HG03139 (cell line): ENCODE measurements around the gene AVPR2.
A peak's percentile ranks its signal among the peaks of the same experiment; 100 is the strongest.

Experiments
- ATAC-seq: cut with Tn5 transposase; IDR thresholded peaks from one replicate; pipeline ENCODE4 v1.9.1; 2021; ENCODE audit not compliant: unreplicated experiment

Gene AVPR2

DNA sequence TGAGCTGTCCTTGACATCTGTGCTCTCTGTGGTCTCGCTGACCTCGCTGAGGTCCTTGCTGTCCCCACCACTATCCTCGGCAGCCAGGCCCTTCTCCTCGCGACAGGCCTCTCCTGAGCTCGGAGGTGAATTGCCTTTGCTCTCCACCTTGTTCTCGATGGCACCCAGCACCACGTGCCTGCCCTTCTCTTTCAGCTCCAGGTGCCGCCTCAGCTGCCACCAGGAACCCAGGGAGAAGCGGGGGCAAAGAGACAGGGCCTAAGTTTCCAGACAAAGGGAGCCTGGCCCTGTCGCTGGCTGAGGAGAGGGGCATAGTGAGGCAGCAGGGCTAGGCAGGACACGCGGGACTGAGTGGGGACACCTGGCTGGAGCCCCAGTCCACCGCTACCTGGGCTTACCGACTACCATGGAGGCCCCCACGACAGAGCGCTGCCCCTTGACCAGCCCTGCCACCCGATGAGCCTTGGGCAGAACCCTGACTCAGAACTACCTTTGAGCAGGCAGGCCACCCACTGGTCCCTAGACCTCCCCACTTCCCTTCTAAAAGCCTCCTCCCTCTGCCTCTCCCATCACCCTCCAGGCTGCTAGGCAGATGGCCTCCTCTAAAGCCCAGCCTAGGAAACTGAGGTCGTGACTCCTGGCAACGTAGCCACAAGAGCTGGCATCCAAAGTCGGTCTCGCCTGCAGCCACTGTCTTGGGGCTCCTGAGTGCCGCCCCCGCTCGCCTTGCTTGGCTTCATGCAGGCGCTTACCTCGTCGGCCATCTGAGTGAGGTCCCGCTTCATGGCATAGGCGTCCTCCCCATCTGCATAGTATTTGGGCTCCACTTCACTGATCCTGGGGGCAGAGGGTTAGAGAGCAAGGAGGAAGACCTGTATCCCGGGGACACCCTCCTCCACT, 25.8 kb downstream of the AVPR2 start:
- ATAC-seq: no peak

DNA sequence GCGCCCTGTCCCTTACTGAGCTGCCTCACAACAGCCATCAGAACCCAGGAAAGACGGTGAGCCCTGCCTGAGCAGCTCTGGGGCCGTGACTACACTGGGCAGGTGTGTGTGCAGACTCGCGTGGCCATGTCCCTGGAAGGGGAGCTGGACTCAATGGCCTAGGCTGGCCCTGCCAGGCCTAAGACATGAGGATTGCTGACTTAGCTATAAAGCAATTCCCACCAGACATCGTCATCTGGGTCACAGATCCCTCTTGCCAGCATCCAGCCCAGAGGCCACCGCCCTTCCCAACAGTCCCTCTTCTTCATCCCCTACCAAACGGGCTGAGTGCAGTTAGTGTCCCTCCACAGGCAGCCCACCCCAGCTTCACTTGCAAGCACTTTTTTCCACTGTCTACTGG, 26.7 kb downstream of the AVPR2 start:
- ATAC-seq: no peak

DNA sequence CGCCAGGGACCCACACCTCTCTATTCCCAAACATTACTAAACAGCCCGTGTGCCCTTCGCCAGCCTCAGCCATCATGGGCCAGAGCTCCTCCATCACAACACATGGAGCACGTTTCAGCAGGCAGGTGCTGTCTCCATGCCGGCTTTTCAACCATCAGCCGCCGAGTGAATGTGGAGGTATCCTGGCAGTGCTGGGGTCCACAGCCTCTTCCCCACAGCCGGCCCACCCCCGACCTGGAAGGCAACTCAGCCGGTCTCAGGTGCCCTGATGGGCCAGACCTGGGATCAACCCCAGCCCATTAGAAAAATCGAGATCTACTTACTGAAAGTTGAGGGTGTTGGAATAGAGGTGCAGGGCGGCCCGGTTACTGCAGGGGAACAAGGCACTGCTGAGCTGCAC, 27.3 kb downstream of the AVPR2 start:
- no peak for ATAC-seq

DNA sequence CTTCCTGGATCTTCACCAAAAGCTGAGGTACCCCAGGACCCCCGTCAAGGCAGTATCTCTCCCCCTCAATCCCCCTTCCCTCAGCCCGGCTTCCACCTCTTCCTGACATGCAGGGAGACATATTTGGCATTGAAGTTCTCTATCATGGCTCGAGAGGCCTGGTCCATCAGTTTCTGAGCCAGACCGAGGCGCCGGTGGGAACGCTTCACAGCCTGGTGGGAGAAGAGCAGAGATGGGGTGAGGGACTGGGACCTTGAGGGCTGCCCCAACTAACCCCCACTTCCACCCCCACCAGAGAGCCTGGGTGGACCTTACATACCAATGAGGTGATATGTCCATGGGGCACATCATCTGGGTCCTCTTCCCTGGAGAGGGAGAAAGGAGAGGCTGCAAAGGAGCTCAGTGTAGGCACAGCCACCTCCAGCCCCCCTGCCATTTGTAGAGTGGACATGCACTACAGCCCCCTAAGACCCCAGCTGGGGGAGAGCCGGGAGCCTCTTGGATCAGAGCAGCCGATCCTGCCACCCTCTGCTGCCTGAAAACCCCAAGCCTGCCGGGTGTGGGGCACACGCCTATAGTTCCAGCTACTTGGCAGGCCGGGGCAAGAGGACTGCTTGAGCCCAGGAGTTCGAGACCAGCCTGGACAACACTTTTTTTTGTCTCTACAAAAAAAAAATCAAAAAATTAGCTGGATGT, 27.9 kb downstream of the AVPR2 start:
- no peak for ATAC-seq

DNA sequence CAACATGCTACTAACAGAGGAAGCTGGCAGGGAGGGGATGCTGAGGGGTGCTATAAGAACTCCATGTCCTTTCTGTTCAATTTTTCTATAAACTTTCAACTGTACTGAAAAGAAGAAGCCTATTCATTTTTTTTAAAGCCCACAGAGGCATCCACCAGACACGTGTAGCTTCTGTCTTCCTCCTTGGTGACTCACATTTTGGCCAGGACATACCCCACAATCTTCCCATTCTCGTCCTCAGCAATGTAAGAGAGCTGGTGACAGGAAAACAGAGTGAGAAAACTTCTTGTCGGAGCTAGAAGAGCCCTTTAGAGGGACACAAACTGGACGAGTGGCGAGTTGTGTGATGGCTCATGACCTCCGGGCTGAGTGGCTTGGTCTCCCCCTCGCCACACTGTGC, 29.3 kb downstream of the AVPR2 start:
- ATAC-seq: no peak

DNA sequence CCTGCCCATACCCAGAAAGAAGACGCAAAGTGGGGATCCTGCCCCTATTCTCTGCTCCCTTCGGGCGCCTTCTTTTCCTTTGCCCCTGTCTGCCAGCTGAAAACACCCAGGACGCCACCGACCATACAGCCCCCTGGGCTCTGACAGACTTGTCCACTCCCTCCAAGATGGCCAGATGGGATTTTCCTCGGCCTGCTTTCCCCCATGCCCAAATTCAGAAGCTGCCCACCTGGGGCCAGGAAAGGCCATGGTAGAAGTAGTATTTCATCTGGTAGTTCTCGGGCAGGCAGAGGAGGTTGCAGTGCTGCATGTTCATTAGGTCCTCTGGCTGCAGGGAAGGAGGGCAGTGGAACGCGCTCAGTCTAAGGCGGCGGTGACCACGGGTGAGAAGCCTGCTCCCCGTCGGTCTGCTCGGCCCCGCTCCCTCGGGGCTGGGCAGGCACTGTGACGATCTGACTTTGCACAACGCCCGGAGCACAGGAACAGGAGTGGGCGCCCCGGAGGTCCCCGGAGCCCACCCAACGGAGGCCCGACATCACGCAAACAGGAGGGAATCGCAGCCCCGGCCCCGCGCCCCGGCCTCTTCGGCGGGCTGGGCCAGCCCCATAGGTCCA, 29.8 kb downstream of the AVPR2 start:
- no peak for ATAC-seq

DNA sequence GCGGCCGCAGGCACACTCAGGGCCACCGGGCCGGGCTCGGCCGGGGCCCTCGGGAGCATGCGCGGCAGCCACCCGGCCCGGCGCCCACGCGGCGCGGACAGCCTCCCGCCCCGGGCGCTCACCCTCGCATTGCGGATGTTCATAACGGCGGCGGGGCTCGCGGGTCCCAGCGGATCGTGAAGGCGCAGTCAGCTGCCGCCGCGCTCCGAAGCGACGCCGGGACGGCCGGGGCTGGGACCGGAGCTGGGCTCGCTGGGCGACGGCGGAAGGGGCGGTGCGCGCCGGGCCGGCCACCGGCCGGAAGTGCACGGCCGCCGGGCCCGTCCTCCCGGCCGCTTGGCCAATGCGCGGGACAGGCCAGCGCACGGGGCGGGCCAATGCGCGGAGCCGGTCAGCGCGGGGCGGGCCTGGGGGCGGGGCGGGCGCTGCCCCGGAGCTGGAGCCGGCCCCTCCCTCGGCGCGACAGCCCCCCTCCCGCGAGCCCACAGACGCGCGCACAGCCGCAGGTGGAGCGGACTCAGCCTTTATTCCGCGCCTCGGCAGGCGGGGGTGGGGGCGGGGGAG, 30.4 kb downstream of the AVPR2 start, which contains the start of gene NAA10:
Gene NAA10 (minus strand): TSS at position 276 of the 564 bp plus-strand sequence. CDS start 133 bp downstream, at position 143.
- peak; percentile 74 for ATAC-seq

DNA sequence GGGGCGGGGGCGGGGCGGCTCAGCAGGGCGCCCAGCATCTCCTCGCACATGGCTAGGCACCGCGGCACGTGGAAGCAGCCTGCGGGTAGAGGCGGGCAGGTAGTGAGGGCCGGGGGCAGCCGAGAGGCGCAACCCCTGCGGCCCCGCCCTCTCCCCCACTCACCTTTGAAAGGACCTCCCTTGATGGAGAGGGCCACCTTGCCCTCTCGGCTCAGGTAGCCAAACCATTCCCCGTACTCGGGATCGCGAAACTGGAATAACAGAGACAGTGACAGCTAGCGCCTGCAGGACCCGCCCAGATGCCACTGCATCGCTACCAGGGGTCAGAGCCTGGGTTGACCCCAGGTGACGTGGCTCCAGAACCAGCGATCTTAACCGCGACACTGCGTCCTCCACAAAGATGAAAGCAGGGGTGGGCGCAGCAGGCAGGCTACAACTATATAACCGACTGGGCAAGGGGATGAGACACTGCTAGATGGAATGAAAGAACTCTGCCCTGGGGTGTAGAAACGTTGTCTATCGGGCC, 30.9 kb downstream of the AVPR2 start:
- ATAC-seq: no peak

DNA sequence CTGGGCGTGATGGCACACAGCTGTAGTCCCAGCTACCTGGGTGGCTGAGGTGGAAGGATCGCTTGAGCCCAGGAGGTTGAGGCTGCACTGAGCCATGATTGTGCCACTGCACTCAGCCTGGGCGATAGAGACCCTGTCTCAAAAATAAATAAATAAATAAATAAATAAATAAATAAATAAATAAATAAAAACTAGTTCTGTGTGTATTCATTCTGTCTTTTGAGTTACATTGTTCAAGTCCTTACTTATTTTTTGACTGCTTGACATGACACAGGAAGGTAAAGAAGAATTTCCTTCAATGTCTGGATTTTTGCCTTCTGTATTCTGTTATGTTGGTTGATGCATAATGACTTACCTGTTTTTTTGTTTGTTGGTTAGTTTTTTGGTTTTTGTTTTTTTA, 32.6 kb downstream of the AVPR2 start:
- no peak for ATAC-seq

DNA sequence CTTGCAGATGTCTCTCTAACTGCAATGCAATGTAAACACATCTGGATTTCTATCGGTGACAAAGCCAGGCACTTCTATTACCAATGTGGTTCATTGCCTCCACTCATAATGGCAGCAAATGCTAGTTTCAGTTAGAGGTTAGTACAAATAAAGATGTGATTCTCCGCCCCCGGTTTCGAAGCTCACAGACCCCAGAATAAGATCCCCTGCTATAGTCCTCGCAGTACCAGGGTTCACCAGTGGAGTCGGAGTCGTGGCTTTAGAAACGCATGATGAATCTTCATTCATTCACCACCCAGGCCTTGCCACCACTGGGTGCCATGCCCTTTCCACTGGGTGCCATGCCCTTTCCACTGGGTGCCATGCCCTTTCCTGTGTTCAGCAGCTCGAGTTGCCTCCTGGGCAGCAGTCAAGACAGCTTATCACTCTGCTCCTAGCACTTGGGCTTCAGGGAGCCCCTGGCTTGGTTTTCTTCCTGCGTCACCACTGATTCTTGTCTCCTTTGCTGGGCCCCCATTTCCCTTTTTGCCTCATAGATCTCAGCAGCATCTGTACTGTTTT, 33.8 kb downstream of the AVPR2 start:
- no peak for ATAC-seq

DNA sequence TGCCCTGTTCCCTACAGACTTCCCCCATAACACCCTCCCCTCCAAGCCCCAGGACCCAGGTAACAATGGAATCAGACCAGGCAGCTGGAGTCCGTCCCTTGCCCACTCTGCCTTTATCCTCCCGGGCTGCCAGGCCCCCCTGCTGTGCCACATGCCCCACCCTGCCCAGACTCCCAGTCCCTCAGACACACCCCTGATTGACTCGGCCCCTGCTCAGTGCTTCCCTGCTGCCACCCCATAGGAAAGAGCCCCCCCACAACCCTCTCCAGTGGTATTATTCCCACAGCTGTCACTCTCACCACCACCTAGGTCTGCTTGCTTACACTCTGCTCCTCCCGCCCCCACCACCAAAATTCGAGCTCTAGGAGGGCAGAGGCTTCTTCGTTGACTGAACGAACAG, 35.1 kb downstream of the AVPR2 start:
- no peak for ATAC-seq

DNA sequence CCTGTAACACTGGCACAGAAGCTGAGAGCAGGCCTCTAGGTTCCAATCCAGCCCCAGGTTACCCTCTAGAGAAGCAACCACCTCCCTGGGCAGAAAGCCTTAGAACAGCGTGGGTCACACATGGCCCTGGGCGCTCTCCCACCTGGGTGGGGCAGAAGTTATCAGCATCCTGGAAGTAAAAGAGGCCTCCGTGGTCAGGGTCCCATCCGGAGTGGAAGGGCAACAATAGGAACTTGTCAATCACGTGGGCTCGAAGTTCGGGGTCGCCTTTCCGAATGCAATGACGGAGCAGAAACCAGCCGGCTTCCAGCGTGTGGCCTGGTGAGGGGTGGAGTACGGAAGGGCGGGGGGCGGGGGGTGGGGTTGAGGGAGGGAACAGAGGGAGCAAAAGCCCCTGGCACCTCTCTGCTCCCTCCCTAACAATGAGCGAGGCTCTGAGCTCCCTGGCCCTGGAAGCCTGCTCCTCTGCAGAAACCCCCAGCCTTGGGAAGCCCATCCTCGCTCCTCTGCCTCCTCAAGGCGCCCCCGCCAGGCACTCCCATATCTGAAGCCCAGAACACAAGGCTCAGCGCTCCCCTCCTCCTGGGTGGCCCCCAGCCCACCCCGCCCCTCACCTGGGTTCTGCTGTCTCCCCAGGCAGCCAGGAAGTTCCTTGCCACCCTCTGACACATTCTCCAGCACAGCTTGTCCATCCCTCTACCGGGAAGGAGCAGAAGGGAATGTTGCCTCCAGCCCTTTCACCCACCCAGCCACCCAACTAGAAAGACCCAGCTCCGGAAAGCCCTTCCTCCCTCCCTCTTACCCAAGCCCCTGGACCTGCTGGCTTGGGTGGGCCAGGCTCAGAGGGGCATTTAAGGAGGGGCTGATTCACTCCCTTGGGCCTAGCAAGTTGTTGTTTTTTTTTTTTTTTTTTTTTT, 37.1 kb downstream of the AVPR2 start:
- ATAC-seq: no peak

DNA sequence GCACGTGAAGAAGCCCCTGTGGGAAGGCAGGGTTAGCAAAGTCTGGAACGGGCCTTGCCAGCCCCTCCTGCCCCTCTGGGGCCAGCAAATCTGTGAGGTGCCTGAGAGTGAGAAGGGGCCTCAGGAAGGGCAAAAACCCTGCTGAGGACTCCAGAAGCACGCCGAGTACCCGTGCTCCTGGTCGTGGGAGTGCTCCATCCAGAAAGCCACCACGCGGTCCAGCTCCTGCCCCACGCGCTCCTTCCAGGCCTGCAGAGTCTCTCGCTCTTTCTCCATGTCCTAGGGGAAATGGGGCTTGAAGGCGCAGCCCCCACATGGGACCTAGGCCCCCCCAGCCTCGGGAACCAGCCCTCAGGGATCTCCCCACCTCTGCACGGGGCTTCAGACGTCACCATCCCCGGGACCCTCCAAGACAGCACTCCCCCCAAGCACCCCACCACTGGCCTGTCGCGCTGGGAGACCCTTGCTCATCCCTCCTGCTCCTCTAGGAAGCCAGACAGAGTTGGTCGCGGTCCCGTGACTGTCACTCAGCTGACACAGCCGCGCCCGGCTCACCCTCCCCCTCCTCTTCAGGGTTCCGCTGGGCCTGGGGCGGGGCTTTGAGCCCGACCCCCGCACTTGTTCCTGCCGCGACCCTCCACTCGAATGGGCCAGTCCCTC, 39.8 kb downstream of the AVPR2 start, which contains the start of gene RENBP:
Gene RENBP (minus strand): TSS at position 504 of the 660 bp plus-strand sequence. CDS start 33 bp downstream, at position 471.
- ATAC-seq: no peak

DNA sequence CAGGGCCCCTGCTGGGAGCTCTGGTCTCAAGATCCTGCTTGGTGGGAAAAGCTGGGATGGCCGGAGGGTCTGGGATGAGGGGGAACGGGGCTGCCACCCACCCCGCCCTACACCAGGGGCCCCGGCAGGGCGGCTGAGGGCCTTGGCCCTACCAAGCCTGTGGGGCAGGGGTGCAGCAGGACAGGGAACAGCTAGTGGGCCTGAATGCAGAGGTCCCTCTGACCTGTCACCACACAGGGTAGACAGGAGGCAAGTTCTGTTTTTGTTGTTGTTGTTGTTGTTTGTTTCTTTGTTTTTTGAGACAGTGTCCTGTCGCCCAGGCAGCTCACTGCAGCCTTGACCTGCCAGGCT, 40.3 kb downstream of the AVPR2 start:
- no peak for ATAC-seq

DNA sequence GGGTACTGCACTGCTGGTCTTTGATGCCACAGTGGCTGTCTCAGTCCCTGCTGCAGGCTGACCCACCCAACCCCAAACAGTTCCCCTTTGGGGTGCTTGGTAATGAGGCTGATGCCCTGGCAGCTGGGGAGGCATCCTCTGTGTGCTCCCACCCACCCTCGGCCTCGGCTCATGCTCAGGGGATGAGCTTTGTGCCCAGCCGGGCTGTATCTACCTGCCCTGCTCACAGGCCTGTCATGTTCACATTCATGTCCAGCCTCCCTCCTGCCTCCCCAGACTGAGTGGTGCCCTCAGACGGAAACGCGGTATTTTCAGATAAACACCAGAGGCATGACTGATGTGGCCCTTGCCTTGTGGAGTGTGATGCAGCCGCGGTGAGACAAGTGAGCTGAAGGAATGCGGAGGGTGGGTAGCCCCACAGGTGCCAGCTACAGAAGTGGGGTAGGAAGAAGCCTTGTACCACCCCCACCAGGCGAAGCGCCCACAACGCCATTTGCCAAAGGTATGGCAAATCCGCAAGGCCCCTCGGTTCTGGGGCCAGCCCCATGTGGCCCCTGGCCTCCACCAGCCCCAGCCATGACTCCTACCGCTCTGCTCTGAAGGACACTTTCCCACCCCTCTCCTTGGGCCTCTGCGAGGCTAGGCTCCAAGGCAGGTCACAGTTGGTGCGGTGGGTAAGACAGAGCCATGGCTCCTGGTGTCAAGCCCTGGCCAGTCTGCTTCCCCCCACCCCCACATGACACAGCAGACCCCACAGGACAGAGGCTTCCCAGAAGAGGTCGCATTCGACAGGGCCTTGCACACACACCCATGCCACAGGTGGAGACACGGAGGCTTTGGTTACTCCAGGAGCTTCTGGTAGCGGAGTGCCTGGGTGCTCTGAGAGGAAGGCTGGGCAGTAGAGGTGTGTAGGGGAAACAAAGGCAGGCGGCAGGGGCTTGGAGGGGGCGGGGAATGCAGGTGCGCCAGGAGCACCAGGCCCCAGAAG, 41.8 kb downstream of the AVPR2 start:
- ATAC-seq: no peak

DNA sequence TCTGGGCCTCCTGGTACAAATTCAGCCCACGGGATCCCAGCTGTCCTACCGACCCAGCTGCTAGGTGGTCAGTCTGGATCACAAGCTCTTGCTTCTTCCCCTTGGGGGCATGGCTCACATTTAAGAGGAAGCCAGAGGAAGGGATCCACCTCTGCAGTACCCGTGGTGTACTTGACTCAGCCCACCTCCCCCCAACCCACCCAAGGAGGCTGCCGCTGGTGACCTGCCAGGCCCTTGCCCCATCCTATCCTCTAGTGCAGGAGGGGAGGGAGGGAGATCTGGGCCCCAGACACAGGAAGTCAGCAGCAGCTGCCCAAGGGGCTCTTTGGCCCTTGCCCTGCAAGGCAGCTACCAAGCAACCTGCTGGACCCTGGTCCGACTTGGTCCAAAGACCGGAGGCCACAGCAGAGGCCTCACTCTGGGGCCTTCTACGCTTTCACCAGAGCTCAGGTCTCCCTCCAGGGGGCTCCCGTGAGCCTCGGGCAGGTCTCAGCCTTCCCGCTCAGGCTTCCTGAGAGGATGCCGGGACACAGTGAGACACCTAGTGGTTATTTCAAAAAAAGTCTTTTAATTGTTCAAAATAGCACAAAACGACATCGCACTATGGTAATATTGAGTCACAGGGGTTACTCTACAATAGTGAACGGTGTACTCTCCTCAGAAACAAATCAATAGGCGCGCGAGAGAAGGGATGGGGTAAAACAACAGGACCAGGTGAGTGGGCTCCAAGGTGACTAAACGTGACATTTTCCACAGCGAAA, 42.7 kb downstream of the AVPR2 start:
- ATAC-seq: no peak

DNA sequence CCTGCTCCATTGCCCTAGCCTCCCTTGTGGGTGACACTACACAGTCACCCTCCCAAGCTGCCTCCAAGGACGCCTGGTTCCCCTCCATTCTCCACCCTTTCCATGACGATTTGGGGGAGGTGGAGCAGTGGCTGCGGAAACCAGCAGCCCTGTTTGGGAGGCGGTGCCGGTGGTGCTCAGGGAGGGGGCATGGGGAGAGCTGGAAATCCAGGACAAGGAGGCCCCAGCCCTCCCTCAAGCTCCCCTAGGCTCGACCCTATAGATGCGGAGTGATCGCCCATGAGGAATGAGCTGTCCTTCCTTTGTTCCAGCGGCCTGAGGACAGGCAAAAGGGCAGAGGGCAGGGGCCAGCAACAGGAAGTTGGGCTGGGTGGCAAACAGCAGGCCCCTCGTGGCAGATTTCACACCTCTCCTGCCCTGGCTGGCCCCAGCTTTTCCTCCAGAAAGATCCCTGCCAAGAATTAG, 43.6 kb downstream of the AVPR2 start:
- ATAC-seq: no peak
